CD4-positive, alpha-beta T cell (primary cell): Measurements from ENCODE around the gene CD6. TPM values are rescaled to one million over a fixed set of nuclear protein-coding genes. Genes with fewer than 3 reads are reported as not detected.

Source experiments
- ATAC-seq: fragments of 200-7000 bp; cut with Tn5 transposase; one replicate; pipeline ENCODE4 v1.10.0; 2022; ENCODE audit warnings: mild to moderate bottlenecking; ENCODE audit not compliant: poor library complexity
- CTCF ChIA-PET: fragments of 350-600 bp; sonication (Branson Sonifier 250); formaldehyde crosslinking; loops from one replicate; lab custom pipeline; 2021; ENCODE audit warnings: antibody characterized with exemption, inconsistent platforms; lab: Charles Lee
- POLR2A ChIA-PET: fragments of 350-600 bp; sonication (Branson Sonifier 250); formaldehyde crosslinking; loops from one replicate; lab custom pipeline; 2021; ENCODE audit warnings: antibody characterized with exemption, inconsistent platforms; lab: Charles Lee
- DNase-seq, 14 experiments: peaks; one replicate each; pipeline ENCODE4 v3.0.0-alpha.2; 2013 to 2020; ENCODE audit warnings: mixed read lengths in 2 of 14
- H3K27ac ChIP-seq, 2 donors: one replicate each; pipeline versions ENCODE4 v1.5.1 to v1.7.0; 2013; ENCODE audit warnings: low read length in 2 of 2, low read depth in 1 of 2, mild to moderate bottlenecking in 1 of 2
- H3K27me3 ChIP-seq, 2 experiments: 1 replicate in 1 of 2; 2 replicates in 1 of 2; pipeline versions ENCODE4 v1.6.1 to v1.7.0; 2013; ENCODE audit warnings: low read length in 2 of 2, control low read depth in 1 of 2, mild to moderate bottlenecking in 1 of 2, moderate library complexity in 1 of 2; ENCODE audit not compliant: insufficient read depth in 2 of 2, control insufficient read depth in 1 of 2
- H3K36me3 ChIP-seq: one replicate; pipeline ENCODE4 v1.6.1; 2013; ENCODE audit warnings: low read length, control low read depth; ENCODE audit not compliant: insufficient read depth
- H3K4me1 ChIP-seq: one replicate; pipeline ENCODE4 v1.6.1; 2013; ENCODE audit warnings: low read length, control low read depth; ENCODE audit not compliant: insufficient read depth
- H3K4me3 ChIP-seq: one replicate; pipeline ENCODE4 v1.5.1; 2013; ENCODE audit warnings: mild to moderate bottlenecking, low read length, moderate library complexity
- H3K9me3 ChIP-seq, 2 experiments: 1 replicate in 1 of 2; 2 replicates in 1 of 2; pipeline versions ENCODE4 v1.6.1 to v1.7.0; 2013; ENCODE audit warnings: low read length in 2 of 2, mild to moderate bottlenecking in 2 of 2, control low read depth in 1 of 2, moderate library complexity in 1 of 2; ENCODE audit not compliant: control insufficient read depth in 1 of 2, insufficient read depth in 1 of 2
- H3K27ac Mint-ChIP-seq: one replicate; pipeline ENCODE4 v1.8.0; 2020; ENCODE audit warnings: mixed read lengths
- H3K27me3 Mint-ChIP-seq: one replicate; pipeline ENCODE4 v1.8.0; 2021; ENCODE audit warnings: mixed read lengths
- H3K36me3 Mint-ChIP-seq: one replicate; pipeline ENCODE4 v1.8.0; 2021; ENCODE audit warnings: low read depth, mixed read lengths
- H3K4me1 Mint-ChIP-seq: one replicate; pipeline ENCODE4 v1.8.0; 2021; ENCODE audit warnings: low read depth, mixed read lengths
- H3K4me3 Mint-ChIP-seq: one replicate; pipeline ENCODE4 v1.8.0; 2020; ENCODE audit warnings: mild to moderate bottlenecking, mixed read lengths
- H3K9me3 Mint-ChIP-seq: one replicate; pipeline ENCODE4 v1.8.0; 2020; ENCODE audit warnings: mixed read lengths
- intact Hi-C, 2 experiments: fragments of 100-400 bp; cut with DNase I in 1 of 2; cut with micrococcal nuclease in 1 of 2; formaldehyde crosslinking; loops; one replicate each; pipeline versions ENCODE4 v1.15.1 to v1.9.0; 2023 to 2025; cut with DNase I, micrococcal nuclease
- total RNA-seq, 174 experiments: library from RNA in 2 of 174; stranded (reverse) in 2 of 174; gene quantifications; one replicate each; pipeline ENCODE4 v1.2.3 and lab custom pipeline; 2021 to 2026
- TF ChIP-seq, protein P1 (sequence below): fragments of 200-600 bp; IDR thresholded peaks from one replicate; pipeline ENCODE4 v1.8.0; 2022; ENCODE audit warnings: antibody characterized with exemption, mild to moderate bottlenecking

The CD6 gene
- total RNA-seq, 2 experiments from 2014 or later = 814 to 827 TPM

DNA sequence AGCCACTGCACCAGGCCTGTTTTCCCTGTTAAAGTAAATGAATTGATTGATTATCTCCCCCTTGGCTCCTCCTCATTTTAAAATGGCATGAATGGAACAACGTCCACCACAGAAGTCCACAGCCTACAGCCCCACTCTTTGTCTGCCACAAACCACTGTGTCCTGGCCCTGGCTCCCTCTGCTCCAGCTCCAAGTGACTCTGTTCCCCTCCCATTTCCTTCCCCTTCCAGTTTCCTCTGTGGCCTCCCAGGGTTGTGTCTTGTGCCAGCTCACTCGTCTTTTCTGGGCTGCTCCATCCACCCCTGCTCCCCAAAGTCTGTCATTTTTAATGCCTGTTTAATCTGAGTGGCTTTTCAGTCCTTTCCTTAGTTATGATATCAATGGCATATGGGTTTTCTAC, 78.4 kb downstream of the CD6 start:
- DNase-seq = no peak

GRCh38 chr11:61052182-61052972, 80.9 kb downstream of the CD6 start:
- DNase-seq (no peak), ATAC-seq (no peak)
- H3K9me3 Mint-ChIP-seq = peaks cover 3% of the 10 kb centered on the region
- no peaks in the 10 kb centered on the region for H3K27me3 Mint-ChIP-seq
- H3K27ac ChIP-seq = no peak overlapping the region
- H3K27me3 ChIP-seq = no peaks in the 10 kb centered on the region
- TF ChIP-seq, protein P1, sequence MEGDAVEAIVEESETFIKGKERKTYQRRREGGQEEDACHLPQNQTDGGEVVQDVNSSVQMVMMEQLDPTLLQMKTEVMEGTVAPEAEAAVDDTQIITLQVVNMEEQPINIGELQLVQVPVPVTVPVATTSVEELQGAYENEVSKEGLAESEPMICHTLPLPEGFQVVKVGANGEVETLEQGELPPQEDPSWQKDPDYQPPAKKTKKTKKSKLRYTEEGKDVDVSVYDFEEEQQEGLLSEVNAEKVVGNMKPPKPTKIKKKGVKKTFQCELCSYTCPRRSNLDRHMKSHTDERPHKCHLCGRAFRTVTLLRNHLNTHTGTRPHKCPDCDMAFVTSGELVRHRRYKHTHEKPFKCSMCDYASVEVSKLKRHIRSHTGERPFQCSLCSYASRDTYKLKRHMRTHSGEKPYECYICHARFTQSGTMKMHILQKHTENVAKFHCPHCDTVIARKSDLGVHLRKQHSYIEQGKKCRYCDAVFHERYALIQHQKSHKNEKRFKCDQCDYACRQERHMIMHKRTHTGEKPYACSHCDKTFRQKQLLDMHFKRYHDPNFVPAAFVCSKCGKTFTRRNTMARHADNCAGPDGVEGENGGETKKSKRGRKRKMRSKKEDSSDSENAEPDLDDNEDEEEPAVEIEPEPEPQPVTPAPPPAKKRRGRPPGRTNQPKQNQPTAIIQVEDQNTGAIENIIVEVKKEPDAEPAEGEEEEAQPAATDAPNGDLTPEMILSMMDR = no peak
- ChIA-PET CTCF (interaction anchor here (1.3 to 1.6 kb wide), 2 partner anchors 11 to 82 kb away, joined by 3 to 4 read pairs; no protein-coding TSS in a partner anchor), POLR2A (interaction anchor here (0.8 to 9.8 kb wide), 13 partner anchors 8 to 81 kb away, joined by 3 to 71 read pairs (median 4); partner anchors contain the start of gene CD6)
- no peaks in the 10 kb centered on the region for H3K36me3 ChIP-seq
- peak overlapping the region; percentile 71 for H3K27ac Mint-ChIP-seq
- intact Hi-C loops = no loop called here
- H3K4me3 Mint-ChIP-seq = no peak overlapping the region
- no peak overlapping the region for H3K4me3 ChIP-seq
- H3K4me1 Mint-ChIP-seq = peaks cover 68% of the 10 kb centered on the region
- H3K9me3 ChIP-seq = peaks cover 0 to 4% of the 10 kb centered on the region in 2 experiments
- H3K36me3 Mint-ChIP-seq = peaks cover 6% of the 10 kb centered on the region
- H3K4me1 ChIP-seq = peaks cover 62% of the 10 kb centered on the region

More for the DNA sequence above, 78.4 kb downstream of the CD6 start:
- peaks cover 76% of the 10 kb centered on the region for H3K4me1 Mint-ChIP-seq
- peaks cover 6% of the 10 kb centered on the region for H3K36me3 Mint-ChIP-seq
- Histone ChIP-seq H3K9me3 (peaks cover 0 to 4% of the 10 kb centered on the region in 2 experiments), H3K4me3 (no peak overlapping the region), H3K27ac (no peak overlapping the region), H3K4me1 (peaks cover 44% of the 10 kb centered on the region), H3K36me3 (no peaks in the 10 kb centered on the region), H3K27me3 (no peaks in the 10 kb centered on the region)
- ChIA-PET POLR2A (interaction anchor here (1.2 to 9.8 kb wide), 9 partner anchors 8 to 63 kb away, joined by 3 to 71 read pairs (median 10); no protein-coding TSS in a partner anchor), CTCF (interaction anchor here (1.2 kb wide), 1 partner anchor 80 kb away, joined by 4 read pairs; no protein-coding TSS in a partner anchor)
- TF ChIP-seq, protein P1 = no peak
- no peak overlapping the region for H3K4me3 Mint-ChIP-seq
- H3K9me3 Mint-ChIP-seq = peaks cover 3% of the 10 kb centered on the region
- ATAC-seq = no peak
- intact Hi-C loops = no loop called here
- H3K27me3 Mint-ChIP-seq = no peaks in the 10 kb centered on the region
- peak overlapping the region; percentile 81 for H3K27ac Mint-ChIP-seq

- Histone ChIP-seq H3K27me3 (no peaks in the 10 kb centered on the region), H3K36me3 (no peaks in the 10 kb centered on the region), H3K27ac (no peak overlapping the region), H3K9me3 (peaks cover 0 to 4% of the 10 kb centered on the region in 2 experiments), H3K4me3 (no peak overlapping the region), H3K4me1 (peaks cover 59% of the 10 kb centered on the region)
- Mint-ChIP-seq H3K4me1 (peaks cover 65% of the 10 kb centered on the region), H3K27ac (peak overlapping the region; percentile 71), H3K4me3 (no peak overlapping the region), H3K36me3 (peaks cover 6% of the 10 kb centered on the region), H3K27me3 (no peaks in the 10 kb centered on the region), H3K9me3 (peaks cover 3% of the 10 kb centered on the region)
- ATAC-seq = no peak
- DNase-seq = peak in 1 of 14 experiments; percentile 39
- ChIA-PET POLR2A (interaction anchor here (0.8 to 9.8 kb wide), 12 partner anchors 8 to 84 kb away, joined by 3 to 71 read pairs (median 4); partner anchors contain the start of gene CD6), CTCF (interaction anchor here (1.3 kb wide), 1 partner anchor 83 kb away, joined by 3 read pairs; no protein-coding TSS in a partner anchor)
- intact Hi-C loops = no loop called here
- TF ChIP-seq, protein P1 = peak; percentile 12
Observed at GRCh38 chr11:61053191-61053590, 81.7 kb downstream of the CD6 start.
